IMR-90 (cell line): ENCODE results near the gene KCNQ1. TPM values are rescaled to one million over a fixed set of nuclear protein-coding genes. Genes with fewer than 3 reads are reported as not detected.

Experiments
- ATAC-seq: fragments of 200-7000 bp; cut with Tn5 transposase; 2 replicates; pipeline ENCODE4 v1.9.1; 2020; ENCODE audit warnings: low read depth, mild to moderate bottlenecking, moderate library complexity
- BruUV-seq: library from RNA; stranded (reverse); fragments of 400-500 nt; replicated peaks from 2 replicates; lab custom pipeline; 2021; lab: Mats Ljungman, UMichigan
- CTCF ChIA-PET: fragments of 300-600 bp; formaldehyde crosslinking; extraction: SDS; loops from one replicate; lab custom pipeline; 2021; ENCODE audit warnings: antibody characterized with exemption; lab: Yijun Ruan, JAX
- POLR2A ChIA-PET: fragments of 300-600 bp; sonication (Branson Sonifier 250); formaldehyde crosslinking; loops from one replicate; lab custom pipeline; 2022; ENCODE audit warnings: antibody characterized with exemption; ENCODE audit not compliant: unreplicated experiment; lab: Charles Lee
- DNase-seq: peaks from one replicate; pipeline ENCODE4 v3.0.0; 2013
- H2AFZ ChIP-seq: replicated peaks from 2 replicates; pipeline ENCODE3; 2013; ENCODE audit warnings: low read length, mild to moderate bottlenecking; ENCODE audit not compliant: poor library complexity
- H2AK5ac ChIP-seq: 2 replicates; pipeline ENCODE4 v1.6.1; 2013; ENCODE audit warnings: low read depth, low read length, inconsistent platforms
- H2AK9ac ChIP-seq: replicated peaks from 2 replicates; pipeline ENCODE3; 2013; ENCODE audit warnings: mild to moderate bottlenecking, low read depth, low read length, moderate library complexity; ENCODE audit not compliant: poor library complexity
- H2BK120ac ChIP-seq: 2 replicates; pipeline ENCODE4 v1.6.1; 2013; ENCODE audit warnings: low read depth, low read length, inconsistent platforms
- H2BK15ac ChIP-seq: 3 replicates; pipeline ENCODE4 v1.6.1; 2013; ENCODE audit warnings: low read depth, low read length, inconsistent platforms
- H2BK20ac ChIP-seq: 2 replicates; pipeline ENCODE4 v1.6.1; 2013; ENCODE audit warnings: low read depth, mild to moderate bottlenecking, inconsistent platforms, low read length, moderate library complexity
- H2BK5ac ChIP-seq: 2 replicates; pipeline ENCODE4 v1.6.1; 2013; ENCODE audit warnings: mild to moderate bottlenecking, low read depth, low read length, inconsistent platforms; ENCODE audit not compliant: poor library complexity, severe bottlenecking
- H3K14ac ChIP-seq: replicated peaks from 2 replicates; pipeline ENCODE4 v1.6.1; 2013; ENCODE audit warnings: low read depth, low read length, inconsistent platforms
- H3K18ac ChIP-seq: 2 replicates; pipeline ENCODE4 v1.6.1; 2013; ENCODE audit warnings: low read depth, low read length, control low read depth
- H3K23ac ChIP-seq: 2 replicates; pipeline ENCODE4 v1.6.1; 2013; ENCODE audit warnings: low read depth, low read length, inconsistent platforms
- H3K27ac ChIP-seq: 2 replicates; pipeline ENCODE4 v1.5.1; 2013; ENCODE audit warnings: mild to moderate bottlenecking, control low read depth, low read length; ENCODE audit not compliant: insufficient read depth
- H3K27me3 ChIP-seq: 2 replicates; pipeline ENCODE4 v1.6.1; 2013; ENCODE audit warnings: low read length; ENCODE audit not compliant: control insufficient read depth, insufficient read depth
- H3K36me3 ChIP-seq: 2 replicates; pipeline ENCODE4 v1.6.1; 2013; ENCODE audit warnings: low read length, mixed read lengths; ENCODE audit not compliant: control insufficient read depth, insufficient read depth
- H3K4ac ChIP-seq: 2 replicates; pipeline ENCODE4 v1.6.1; 2013; ENCODE audit warnings: low read depth, low read length, inconsistent platforms
- H3K4me1 ChIP-seq: 2 replicates; pipeline ENCODE4 v1.6.1; 2013; ENCODE audit warnings: low read length, mixed read lengths; ENCODE audit not compliant: control insufficient read depth, insufficient read depth
- H3K4me2 ChIP-seq: 2 replicates; pipeline ENCODE4 v1.6.1; 2013; ENCODE audit warnings: low read depth, mild to moderate bottlenecking, control low read depth, low read length, moderate library complexity
- H3K4me3 ChIP-seq: 2 replicates; pipeline ENCODE4 v1.5.1; 2013; ENCODE audit warnings: low read depth, mild to moderate bottlenecking, control low read depth, low read length, moderate library complexity; ENCODE audit not compliant: insufficient read depth
- H3K56ac ChIP-seq: 2 replicates; pipeline ENCODE4 v1.6.1; 2013; ENCODE audit warnings: low read length, inconsistent platforms; ENCODE audit not compliant: insufficient read depth; ENCODE audit errors: extremely low read depth
- H3K79me1 ChIP-seq, 2 experiments: 2 replicates each; pipeline ENCODE4 v1.6.1; 2013; ENCODE audit warnings: low read length in 2 of 2, inconsistent platforms in 1 of 2, low read depth in 1 of 2
- H3K9ac ChIP-seq: 2 replicates; pipeline ENCODE4 v1.6.1; 2013; ENCODE audit warnings: low read depth, low read length, control low read depth
- H3K9me1 ChIP-seq: 2 replicates; pipeline ENCODE4 v1.6.1; 2013; ENCODE audit warnings: low read length, inconsistent platforms; ENCODE audit not compliant: insufficient read depth
- H3K9me3 ChIP-seq: 2 replicates; pipeline ENCODE4 v1.6.1; 2013; ENCODE audit warnings: low read length; ENCODE audit not compliant: control insufficient read depth, insufficient read depth
- H4K20me1 ChIP-seq: 2 replicates; pipeline ENCODE4 v1.6.1; 2013; ENCODE audit warnings: low read length, inconsistent platforms; ENCODE audit not compliant: insufficient read depth
- H4K5ac ChIP-seq: 2 replicates; pipeline ENCODE4 v1.6.1; 2013; ENCODE audit warnings: mild to moderate bottlenecking, low read depth, low read length, control low read depth
- H4K8ac ChIP-seq, 2 experiments: 2 replicates each; pipeline ENCODE4 v1.6.1; 2013; ENCODE audit warnings: low read depth in 2 of 2, low read length in 2 of 2, control low read depth in 1 of 2, inconsistent platforms in 1 of 2
- H4K91ac ChIP-seq: 2 replicates; pipeline ENCODE4 v1.6.1; 2013; ENCODE audit warnings: low read depth, low read length, inconsistent platforms; ENCODE audit not compliant: insufficient read depth
- BHLHE40 ChIP-seq: fragments of 150-350 bp; IDR thresholded peaks from 2 replicates; pipeline ENCODE4 v1.6.1; 2016; ENCODE audit warnings: mild to moderate bottlenecking, low read depth, low read length
- CEBPB ChIP-seq: IDR thresholded peaks from 2 replicates; pipeline ENCODE4 v1.6.1; 2012; ENCODE audit warnings: low read depth, low read length, improper control_type of control experiment
- NFE2L2 ChIP-seq: fragments of 150-350 bp; IDR thresholded peaks from 2 replicates; pipeline ENCODE4 v1.6.1; 2016; ENCODE audit warnings: low read depth, mild to moderate bottlenecking, low read length
- RFX5 ChIP-seq: IDR thresholded peaks from 2 replicates; pipeline ENCODE4 v1.8.0; 2012; ENCODE audit warnings: low read depth, mild to moderate bottlenecking, low read length, moderate library complexity
- USF2 ChIP-seq: fragments of 150-350 bp; IDR thresholded peaks from 2 replicates; pipeline ENCODE4 v1.6.1; 2017; ENCODE audit warnings: mild to moderate bottlenecking, antibody characterized with exemption, low read length, low read depth
- WGBS, 2 experiments: methylation state at CpG; one replicate each; pipeline versions ENCODE4 v1.1.5 to v1.1.7; 2013; ENCODE audit warnings: missing lambda C conversion rate in 2 of 2; ENCODE audit not compliant: insufficient read length in 1 of 2; ENCODE audit errors: extremely low coverage in 2 of 2; 5-methylcytosine and 5-hydroxymethylcytosine counted together
- dilution Hi-C: fragments of 300-500 bp; cut with HindIII; formaldehyde crosslinking; loops from one replicate; pipeline ENCODE4 v1.14.3; 2018; ENCODE audit warnings: low sequenced_read_pairs; ENCODE audit not compliant: unreplicated experiment
- in situ Hi-C: fragments of 300-500 bp; cut with MboI; formaldehyde crosslinking; loops from 3 replicates; pipeline ENCODE4 v1.14.3; 2019; ENCODE audit warnings: low sequenced_read_pairs, inconsistent platforms, mixed read lengths
- intact Hi-C: fragments of 100-400 bp; cut with micrococcal nuclease; formaldehyde crosslinking; loops from 2 replicates; pipeline ENCODE4 v1.10.0; 2022
- polyA plus RNA-seq, 3 experiments: library from polyadenylated mRNA; depleted of rRNA; stranded (reverse); fragments of >200 nt; gene quantifications; 2 replicates each; pipeline ENCODE4 v1.2.3, GENCODE V29; 2012; ENCODE audit warnings: low replicate concordance in 1 of 3
- total RNA-seq: library from RNA; depleted of rRNA; stranded (reverse); fragments of >200 nt; gene quantifications from 2 replicates; pipeline ENCODE4 v1.2.3, GENCODE V29; 2012

Gene KCNQ1
- total and polyA plus RNA-seq, 2 of the 4 experiments (the other 2 are of a cell fraction), result 0.07 TPM; not detected in 1

- POLR2A ChIA-PET, result no interaction called here
- peaks cover 3 to 27% of the 10 kb centered on the region in 2 experiments; a peak in 3 of 4 replicates for H3K79me1 ChIP-seq
- no peak overlapping the region for H3K23ac ChIP-seq
- CTCF ChIA-PET, result no interaction called here
- no TSS peak for BruUV-seq
- TF ChIP-seq BHLHE40 (no peak), NFE2L2 (no peak), USF2 (no peak), RFX5 (no peak), CEBPB (no peak)
- no peaks in the 10 kb centered on the region for H4K20me1 ChIP-seq
- dilution Hi-C loops, result no loop called here
- no peak overlapping the region for H4K91ac ChIP-seq
- H3K4me1 ChIP-seq, result peaks cover 4% of the 10 kb centered on the region; the same call in 1 of the 2 replicates
- H3K14ac ChIP-seq, result no peak overlapping the region
- no peak overlapping the region for H3K4me3 ChIP-seq
- no peak overlapping the region for H3K27ac ChIP-seq
- no peak overlapping the region for H2BK120ac ChIP-seq
- no peak overlapping the region for H4K5ac ChIP-seq
- in situ Hi-C loops, result no loop called here
- no peak overlapping the region for H2AK5ac ChIP-seq
- H3K4me2 ChIP-seq, result no peak overlapping the region
- H3K56ac ChIP-seq, result no peak overlapping the region
- peaks cover 14% of the 10 kb centered on the region for H3K36me3 ChIP-seq
- intact Hi-C loops, result no loop called here
- H2AFZ ChIP-seq, result no peak overlapping the region
- no peak overlapping the region for H4K8ac ChIP-seq
- no peak overlapping the region for H3K9ac ChIP-seq
- no peak overlapping the region for H2BK15ac ChIP-seq
- no peak overlapping the region for H2BK5ac ChIP-seq
- WGBS, 2 experiments, result 55% methylated on average over 4 of the region's 12 CpGs; no CpG with 5 or more reads in 1 of the 2 experiments
- peaks cover 12% of the 10 kb centered on the region for H3K27me3 ChIP-seq
- no peak overlapping the region for H3K18ac ChIP-seq
- H3K9me1 ChIP-seq, result no peaks in the 10 kb centered on the region
- H3K9me3 ChIP-seq, result no peaks in the 10 kb centered on the region
- H3K4ac ChIP-seq, result no peak overlapping the region
- no peak for DNase-seq
- ATAC-seq, result no peak
- no peak overlapping the region for H2BK20ac ChIP-seq
- peak overlapping the region; percentile 55 for H2AK9ac ChIP-seq
Observed at GRCh38 chr11:2404735-2405196, 40.0 kb upstream of the KCNQ1 start.
